Measurements from ENCODE around the gene DNM2.

GRCh38 chr19:10864538-10864899, 146.6 kb downstream of the DNM2 start:
- TF ChIP-seq CTCF (IDR thresholded peaks at IDR 0.05) (peak; percentile 66 to 92), EP300 (IDR thresholded peaks at IDR 0.05) (no peak)

All from suprapubic skin (tissue), 3 donors.